GM21619 (cell line): ENCODE measurements around the gene SLC31A1.
"Not testable (repeated sequence)": the region's sequence is repeated elsewhere in the genome, so short reads cannot be mapped to it uniquely, and the experiment has no call there.

Source experiments
- ATAC-seq: cut with Tn5 transposase; IDR thresholded peaks from one replicate; pipeline ENCODE4 v1.9.1; 2021; ENCODE audit not compliant: unreplicated experiment

SLC31A1 gene

GRCh38 chr9:113258282-113258681, 36.9 kb downstream of the SLC31A1 start:
- no peak for ATAC-seq

- no peak for ATAC-seq
These were observed 40.8 kb downstream of the SLC31A1 start for GRCh38 chr9:113261917-113262671.

- no peak for ATAC-seq
These were observed 44.8 kb downstream of the SLC31A1 start for GRCh38 chr9:113266174-113266573.

- ATAC-seq = no peak
These were observed 46.7 kb downstream of the SLC31A1 start for GRCh38 chr9:113267911-113268566.

GRCh38 chr9:113269355-113269754, 48.0 kb downstream of the SLC31A1 start:
- ATAC-seq = no peak

- no peak for ATAC-seq
These were observed 48.5 kb downstream of the SLC31A1 start for GRCh38 chr9:113269871-113270270.

GRCh38 chr9:113274474-113275156, 53.3 kb downstream of the SLC31A1 start:
- peak; percentile 3 for ATAC-seq

GRCh38 chr9:113275157-113276131, 54.1 kb downstream of the SLC31A1 start, which contains the start of the genes CDC26 and PRPF4:
Gene CDC26, minus strand, starts transcription at chr9:113275572. Its CDS starts 3,065 bp downstream, at chr9:113272507.
Gene PRPF4, plus strand, starts transcription at chr9:113275658. Its CDS starts 86 bp downstream, at chr9:113275744.
- peak; percentile 97 for ATAC-seq

- no peak for ATAC-seq
These were observed 57.5 kb downstream of the SLC31A1 start for GRCh38 chr9:113278840-113279239.

- ATAC-seq = no peak
These were observed 60.0 kb downstream of the SLC31A1 start for GRCh38 chr9:113281356-113281755.

GRCh38 chr9:113289091-113289490, 67.7 kb downstream of the SLC31A1 start:
- no peak for ATAC-seq

- no peak for ATAC-seq
These were observed 68.8 kb downstream of the SLC31A1 start for GRCh38 chr9:113290052-113290607.

GRCh38 chr9:113293285-113293878, 72.0 kb downstream of the SLC31A1 start:
- no peak for ATAC-seq

- not testable (repeated sequence) for ATAC-seq
These were observed 74.9 kb downstream of the SLC31A1 start for GRCh38 chr9:113296247-113296646.

GRCh38 chr9:113296796-113297558, 75.6 kb downstream of the SLC31A1 start:
- ATAC-seq = no peak

- ATAC-seq = no peak
These were observed 77.0 kb downstream of the SLC31A1 start for GRCh38 chr9:113298311-113298710.

GRCh38 chr9:113298924-113299770, 77.8 kb downstream of the SLC31A1 start:
- ATAC-seq = no peak

- ATAC-seq = no peak
These were observed 78.5 kb downstream of the SLC31A1 start for GRCh38 chr9:113299800-113300292.
